Fibroblast of pulmonary artery (primary cell): ENCODE data around the gene PDPK1.

ENCODE experiments used
- DNase-seq: peaks from one replicate; pipeline ENCODE4 v3.0.0-alpha.2; 2010; ENCODE audit warnings: low read depth
- H3K4me3 ChIP-seq: replicated peaks from 2 replicates; pipeline ENCODE4 v1.5.1; 2011; ENCODE audit warnings: low read depth, mild to moderate bottlenecking, control low read depth, low read length, moderate library complexity
- TF ChIP-seq, protein P1 (sequence below): IDR thresholded peaks from 2 replicates; pipeline ENCODE4 v1.5.1; 2011; ENCODE audit warnings: mild to moderate bottlenecking, control low read depth, low read length, inconsistent platforms; ENCODE audit errors: missing control alignments

Gene PDPK1

GRCh38 chr16:2537451-2538379, at the start of gene PDPK1:
TSS of gene PDPK1 (plus strand) at chr16:2538021. CDS start at chr16:2538113, 92 bp downstream.
- peak within 1 kb of the TSS; percentile 72 for H3K4me3 ChIP-seq
- peak; percentile 95 for DNase-seq
- TF ChIP-seq, protein P1, sequence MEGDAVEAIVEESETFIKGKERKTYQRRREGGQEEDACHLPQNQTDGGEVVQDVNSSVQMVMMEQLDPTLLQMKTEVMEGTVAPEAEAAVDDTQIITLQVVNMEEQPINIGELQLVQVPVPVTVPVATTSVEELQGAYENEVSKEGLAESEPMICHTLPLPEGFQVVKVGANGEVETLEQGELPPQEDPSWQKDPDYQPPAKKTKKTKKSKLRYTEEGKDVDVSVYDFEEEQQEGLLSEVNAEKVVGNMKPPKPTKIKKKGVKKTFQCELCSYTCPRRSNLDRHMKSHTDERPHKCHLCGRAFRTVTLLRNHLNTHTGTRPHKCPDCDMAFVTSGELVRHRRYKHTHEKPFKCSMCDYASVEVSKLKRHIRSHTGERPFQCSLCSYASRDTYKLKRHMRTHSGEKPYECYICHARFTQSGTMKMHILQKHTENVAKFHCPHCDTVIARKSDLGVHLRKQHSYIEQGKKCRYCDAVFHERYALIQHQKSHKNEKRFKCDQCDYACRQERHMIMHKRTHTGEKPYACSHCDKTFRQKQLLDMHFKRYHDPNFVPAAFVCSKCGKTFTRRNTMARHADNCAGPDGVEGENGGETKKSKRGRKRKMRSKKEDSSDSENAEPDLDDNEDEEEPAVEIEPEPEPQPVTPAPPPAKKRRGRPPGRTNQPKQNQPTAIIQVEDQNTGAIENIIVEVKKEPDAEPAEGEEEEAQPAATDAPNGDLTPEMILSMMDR: no peak

DNA sequence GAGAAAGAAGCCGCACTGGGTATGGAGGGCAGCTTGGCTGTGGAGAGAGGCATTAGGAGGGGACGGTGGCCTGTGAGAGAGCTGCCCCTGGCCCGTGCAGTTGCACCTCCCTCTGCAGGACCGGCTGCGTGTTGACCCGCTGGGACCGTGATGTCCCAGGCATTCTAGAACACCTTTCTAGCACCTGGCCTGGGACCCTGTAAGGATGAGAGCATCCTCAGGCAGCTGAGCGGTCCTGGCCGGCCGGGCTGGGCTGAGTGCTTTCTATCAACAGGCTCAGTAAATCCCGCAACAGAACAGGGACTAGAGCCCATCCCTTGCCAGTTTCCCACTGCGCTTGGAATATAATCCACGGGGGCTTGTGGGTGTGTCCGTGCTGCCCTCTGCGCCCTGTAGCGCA, 48.2 kb upstream of the PDPK1 start:
- TF ChIP-seq, protein P1: no peak
- no peak for DNase-seq
- H3K4me3 ChIP-seq: no peak overlapping the region

- TF ChIP-seq, protein P1: no peak
- DNase-seq: no peak
Measured at GRCh38 chr16:2490190-2491105, 47.4 kb upstream of the PDPK1 start.

GRCh38 chr16:2492292-2492691, 45.5 kb upstream of the PDPK1 start:
- DNase-seq: no peak
- no peak overlapping the region for H3K4me3 ChIP-seq
- TF ChIP-seq, protein P1: no peak

More at GRCh38 chr16:2490190-2491105, 47.4 kb upstream of the PDPK1 start:
- no peak overlapping the region for H3K4me3 ChIP-seq

DNA sequence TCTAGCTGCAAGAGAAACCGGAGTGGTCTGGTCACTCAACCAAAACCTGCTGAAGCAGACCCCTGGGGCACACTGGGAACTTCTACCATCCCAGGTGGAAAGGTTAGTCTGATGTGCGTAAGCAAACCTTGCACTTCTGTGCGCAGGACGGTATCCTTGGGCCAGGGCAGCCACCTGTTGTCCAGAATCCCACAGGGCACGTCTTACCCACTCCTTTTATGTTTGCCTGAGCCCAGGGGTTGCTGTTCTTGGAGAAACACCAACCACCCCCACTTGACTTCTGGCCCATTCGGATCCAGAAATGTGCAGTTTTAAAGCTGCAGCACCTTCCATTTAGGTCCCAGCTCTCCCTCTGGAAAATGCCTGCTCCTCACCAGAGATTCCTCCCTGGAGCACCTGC, 44.2 kb upstream of the PDPK1 start:
- TF ChIP-seq, protein P1: no peak
- no peak for DNase-seq

GRCh38 chr16:2494616-2495015, 43.2 kb upstream of the PDPK1 start:
- TF ChIP-seq, protein P1: no peak
- H3K4me3 ChIP-seq: no peak overlapping the region
- no peak for DNase-seq

More for the DNA sequence above, 44.2 kb upstream of the PDPK1 start:
- no peak overlapping the region for H3K4me3 ChIP-seq
